Measurements from ENCODE around the gene GPHA2.

Gene GPHA2

DNA sequence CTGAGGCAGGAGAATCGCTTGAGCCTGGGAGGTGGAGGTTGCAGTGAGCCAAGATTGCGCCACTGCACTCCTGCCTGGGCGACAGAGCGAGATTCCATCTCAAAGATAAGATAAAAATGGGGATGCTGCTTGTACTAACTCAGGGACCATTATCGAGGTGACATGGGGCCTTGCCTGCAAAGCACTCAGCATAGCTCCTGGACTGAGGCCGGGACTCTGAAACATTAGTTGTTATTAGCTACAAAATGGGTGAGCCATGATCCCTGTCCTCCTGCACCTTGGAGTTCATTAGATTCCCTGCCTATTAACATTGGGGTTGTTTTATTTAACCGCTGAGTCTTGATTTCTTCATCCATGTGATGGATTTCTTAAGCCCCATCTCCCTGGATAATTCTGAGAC, 6.1 kb downstream of the GPHA2 start:
- DNase-seq, result no peak

DNA sequence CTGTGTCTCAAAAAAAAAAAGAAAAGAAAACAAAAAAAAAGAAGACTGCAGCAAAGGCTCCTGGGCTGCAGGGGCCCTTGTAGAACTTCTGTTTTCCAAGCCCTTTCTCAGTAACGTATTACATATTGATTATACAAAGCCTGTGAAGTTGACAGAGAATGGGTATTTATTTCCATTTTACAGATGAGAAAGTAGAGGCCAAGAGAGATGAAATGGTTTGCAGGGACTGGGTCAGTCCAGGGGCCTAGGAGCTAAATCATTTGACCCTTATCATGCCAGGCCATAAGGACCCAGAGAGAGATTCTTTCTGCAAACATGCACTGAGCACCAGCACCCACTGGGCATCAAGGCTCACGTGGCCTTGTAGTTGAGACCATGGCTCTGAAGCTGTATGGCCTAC, 6.7 kb downstream of the GPHA2 start:
- no peak for DNase-seq

DNA sequence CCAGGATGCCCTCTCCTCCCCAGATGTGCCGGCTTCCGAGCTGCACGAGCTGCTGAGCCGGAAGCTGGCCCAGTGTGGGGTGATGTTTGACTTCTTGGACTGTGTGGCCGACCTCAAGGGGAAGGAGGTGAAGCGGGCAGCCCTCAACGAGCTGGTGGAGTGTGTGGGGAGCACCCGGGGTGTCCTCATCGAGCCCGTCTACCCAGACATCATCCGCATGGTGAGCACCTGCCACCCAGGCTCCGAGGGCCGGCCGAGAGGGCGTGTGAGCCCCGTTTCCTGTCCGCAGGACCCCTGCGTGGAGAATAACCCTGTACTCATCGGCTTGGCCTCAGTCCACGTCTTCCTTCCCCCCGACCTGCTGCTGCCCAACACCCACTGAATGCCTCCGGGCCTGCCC, 9.0 kb downstream of the GPHA2 start:
- DNase-seq, result no peak

DNA sequence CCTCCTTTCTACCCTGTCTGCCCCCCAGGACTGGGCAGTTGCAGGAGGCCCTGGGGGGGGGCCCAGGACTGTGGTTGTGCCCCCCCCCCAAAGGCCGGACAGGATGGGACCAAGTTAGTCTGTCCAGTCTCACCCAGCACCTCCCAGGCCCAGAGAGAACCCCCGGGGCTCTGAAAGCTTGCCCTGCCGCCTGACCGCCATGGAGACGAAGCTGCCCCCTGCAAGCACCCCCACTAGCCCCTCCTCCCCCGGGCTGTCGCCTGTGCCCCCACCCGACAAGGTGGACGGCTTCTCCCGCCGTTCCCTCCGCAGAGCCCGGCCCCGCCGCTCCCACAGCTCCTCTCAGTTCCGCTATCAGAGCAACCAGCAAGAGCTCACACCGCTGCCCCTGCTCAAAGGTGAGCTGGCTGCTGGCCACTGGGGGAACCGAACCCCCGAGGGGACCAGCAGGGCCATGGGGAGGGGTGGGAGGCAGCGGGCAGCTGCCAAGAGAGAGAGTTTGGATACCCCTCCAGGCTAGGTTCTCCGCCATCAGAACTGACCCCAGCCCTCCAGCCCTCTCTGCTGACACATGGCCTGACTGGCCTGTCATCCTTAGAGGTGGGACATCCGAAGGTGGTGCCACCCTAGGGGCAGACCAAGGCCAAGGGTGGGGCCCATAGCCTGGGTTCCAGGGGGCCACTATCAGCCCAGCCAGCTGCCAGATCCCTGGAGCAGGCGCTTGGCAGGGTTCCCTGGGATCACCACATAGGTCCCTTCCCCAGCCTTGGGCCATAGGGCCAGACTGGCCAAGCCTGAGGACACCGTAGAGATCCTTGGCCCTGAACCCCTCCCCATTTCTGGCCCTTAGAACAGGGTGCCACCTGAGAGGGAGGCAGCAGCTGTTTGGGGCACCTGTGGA, 9.9 kb downstream of the GPHA2 start:
- no peak for DNase-seq

DNA sequence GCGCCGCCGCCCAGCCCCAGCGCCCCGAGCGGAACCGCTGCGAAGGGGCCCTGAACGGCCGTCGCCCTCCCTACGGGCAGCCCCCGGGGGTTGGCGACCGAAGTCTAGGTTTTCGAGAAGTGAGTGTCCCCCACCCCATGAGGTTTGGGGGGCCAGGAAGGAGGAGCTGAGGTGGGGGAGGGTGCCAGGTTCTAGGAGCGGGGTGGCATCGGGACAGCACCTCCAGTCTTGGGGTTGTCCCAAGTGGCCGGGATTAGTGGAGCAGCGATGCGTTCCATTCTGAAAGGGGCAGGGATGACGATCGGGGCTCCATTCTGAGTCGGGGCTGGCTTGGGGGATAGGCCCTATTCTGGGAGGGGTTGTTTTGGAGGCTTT, 10.8 kb downstream of the GPHA2 start:
- DNase-seq, result peak; percentile 11

DNA sequence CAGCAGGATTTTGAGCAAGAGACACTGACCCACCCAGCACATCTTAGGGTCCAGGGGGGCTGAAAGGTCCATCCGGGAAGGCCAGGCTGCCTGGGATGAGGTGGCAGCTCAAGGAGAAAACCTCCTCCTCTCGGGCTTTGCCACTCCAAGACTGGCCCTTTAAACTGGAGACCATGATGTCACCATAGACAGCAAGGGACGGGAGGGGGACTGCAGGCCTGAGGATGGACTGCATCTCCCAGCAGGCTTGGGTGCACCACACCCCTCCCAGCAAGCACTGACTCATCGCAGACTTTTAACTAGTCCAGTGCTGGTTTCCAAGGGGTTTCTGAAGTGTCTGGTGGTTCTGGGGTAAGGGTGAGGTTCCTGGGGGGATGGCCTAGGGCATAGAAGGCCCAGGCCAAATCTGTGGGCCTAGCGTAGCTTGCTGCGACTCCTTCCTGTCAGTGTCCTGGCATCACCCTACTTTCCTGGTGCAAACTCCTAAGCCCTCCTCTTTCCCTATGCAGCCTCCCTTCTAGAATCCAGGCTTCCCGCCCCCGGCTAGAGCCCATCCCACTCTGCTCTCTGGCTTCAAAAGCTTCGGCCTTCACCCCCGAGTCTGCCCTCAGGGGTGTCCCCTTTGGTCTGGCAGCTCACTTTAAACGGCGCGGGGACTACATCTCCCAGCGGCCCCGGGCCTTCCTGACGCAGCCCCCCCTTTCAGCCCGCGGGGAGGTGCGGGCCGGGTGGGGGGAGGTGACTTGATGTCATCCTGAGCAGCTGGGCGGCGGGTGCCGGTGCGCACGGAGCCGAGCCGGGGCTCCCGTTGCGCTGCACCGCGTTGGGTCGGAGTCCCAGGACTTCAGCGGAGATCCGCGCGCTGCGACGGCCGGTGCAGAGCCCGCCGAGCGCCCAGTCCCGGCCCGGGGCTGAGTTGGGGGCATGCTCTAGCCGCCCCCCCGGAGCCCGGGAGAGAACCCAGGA, 11.5 kb downstream of the GPHA2 start, which contains the start of gene PPP2R5B:
Gene PPP2R5B, plus strand, starts transcription at position 746 of the 966 bp plus-strand sequence. CDS start 1,046 bp downstream, outside the sequence.
- peak; percentile 90 for DNase-seq

DNA sequence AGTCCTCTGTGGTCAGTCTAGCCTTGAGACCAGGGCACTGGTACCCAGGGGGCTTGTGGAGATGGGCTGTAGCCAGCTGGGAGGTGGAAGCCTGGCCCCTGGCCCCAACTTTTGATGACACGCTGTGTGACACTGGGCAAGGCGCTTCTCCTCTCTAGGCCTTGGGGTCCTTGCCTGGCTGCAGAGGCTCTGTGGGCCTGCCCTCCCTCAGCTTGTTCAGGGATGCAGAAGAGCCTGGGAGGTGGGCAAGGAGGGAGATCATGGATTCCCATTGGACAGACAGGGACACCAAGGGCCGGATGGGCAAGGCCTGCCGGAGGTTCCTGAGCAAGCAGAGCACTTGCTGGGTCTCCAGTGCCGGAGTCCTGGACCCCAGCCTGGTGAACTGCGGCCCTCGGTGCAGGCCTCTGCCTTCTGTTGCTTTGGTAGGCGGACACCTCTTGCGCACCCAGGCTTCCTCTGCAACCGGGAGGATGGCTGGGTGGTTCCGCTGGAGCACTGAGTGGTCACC, 12.5 kb downstream of the GPHA2 start:
- DNase-seq, result no peak

DNA sequence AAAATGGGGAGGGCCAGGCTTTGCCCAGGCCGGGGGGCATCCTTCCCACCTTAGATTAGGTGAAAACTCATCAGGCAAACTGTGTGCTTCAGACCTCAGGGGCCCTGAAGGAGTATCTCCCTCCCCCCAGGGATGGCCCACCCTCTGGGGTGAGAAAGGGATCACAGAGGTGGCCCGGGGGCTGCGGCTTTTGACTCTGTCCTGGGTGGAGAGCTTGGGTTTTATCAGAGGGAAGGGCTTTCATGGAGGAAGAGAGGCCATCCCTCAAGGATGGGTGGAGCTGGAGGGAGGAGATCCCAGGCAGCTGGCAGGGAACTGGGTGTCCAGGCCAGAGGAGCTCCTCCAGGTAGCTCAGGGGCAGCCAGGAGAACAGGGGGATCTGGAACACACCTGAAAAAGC, 14.3 kb downstream of the GPHA2 start:
- DNase-seq, result no peak

DNA sequence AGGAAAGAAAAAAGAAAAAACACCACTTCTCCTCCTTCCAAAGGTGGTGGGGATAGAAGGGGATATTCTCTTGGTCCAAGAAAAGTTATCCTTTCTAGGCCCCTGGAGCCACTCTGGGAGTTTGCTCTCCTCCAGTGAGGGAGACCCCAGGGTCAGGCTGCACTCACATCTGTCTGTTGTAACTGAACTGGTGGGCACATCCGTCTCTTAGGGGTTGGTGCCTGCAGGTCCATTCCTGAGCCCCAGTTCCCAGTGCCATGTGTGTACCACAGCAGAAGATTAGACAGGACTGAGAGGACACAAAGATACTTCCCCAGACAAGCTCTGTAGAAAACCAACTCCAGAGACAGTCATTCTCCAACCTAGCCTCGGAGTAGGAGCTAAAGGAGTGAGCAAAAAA, 15.6 kb downstream of the GPHA2 start:
- no peak for DNase-seq

DNA sequence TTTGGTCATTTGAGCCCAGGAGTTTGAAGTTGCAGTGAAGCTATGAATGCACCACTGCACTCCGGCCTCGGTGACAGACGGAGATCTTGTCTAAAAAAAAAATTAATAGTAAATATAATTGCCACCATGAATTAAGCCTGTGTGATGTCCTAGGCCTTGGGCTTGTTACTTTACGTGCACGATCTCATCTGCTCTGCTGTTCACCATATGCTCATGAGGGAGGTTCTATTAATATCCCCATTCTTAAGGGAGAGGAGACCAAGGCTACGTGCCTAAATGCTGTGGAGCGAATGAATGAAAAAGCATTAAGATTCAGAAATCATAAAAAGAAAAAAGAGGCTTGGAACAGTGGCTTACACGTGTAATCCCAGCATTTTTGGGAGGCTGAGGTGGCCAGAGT, 16.1 kb downstream of the GPHA2 start:
- DNase-seq, result no peak

DNA sequence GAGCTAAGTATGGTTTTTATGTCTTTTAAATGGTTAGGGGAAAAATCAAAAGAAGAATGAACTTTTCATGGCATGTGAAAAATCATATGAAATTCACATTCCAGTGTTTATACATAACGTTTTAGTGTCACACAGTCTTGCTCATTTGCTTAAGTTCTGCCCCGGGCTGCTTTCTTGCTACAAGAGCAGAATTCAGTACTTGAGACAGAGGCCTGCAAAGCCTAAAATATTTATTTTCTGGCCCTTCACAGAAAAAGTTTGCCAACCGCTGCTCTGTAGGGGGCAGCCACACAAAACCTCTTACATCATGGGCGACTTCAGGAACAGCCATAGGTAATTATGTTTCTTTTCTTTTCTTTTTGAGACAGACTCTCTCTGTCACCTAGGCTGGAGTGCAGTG, 17.7 kb downstream of the GPHA2 start:
- peak; percentile 17 for DNase-seq

DNA sequence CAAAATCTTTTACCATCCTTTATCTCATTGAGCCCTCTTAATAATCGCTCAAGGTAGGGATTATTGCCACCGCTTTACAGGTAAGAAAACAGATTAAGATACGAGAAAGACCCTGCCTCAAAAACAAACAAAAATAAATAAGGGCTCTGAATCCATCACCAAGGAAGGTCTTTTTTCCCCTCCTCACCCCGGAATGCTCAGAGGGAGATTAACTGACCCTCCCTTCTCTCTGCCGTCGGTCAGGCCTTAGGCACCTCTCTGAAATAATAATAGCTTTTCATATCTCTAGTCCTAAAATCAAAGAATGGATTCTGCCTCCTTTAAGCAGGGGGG, 18.1 kb downstream of the GPHA2 start:
- DNase-seq, result no peak

DNA sequence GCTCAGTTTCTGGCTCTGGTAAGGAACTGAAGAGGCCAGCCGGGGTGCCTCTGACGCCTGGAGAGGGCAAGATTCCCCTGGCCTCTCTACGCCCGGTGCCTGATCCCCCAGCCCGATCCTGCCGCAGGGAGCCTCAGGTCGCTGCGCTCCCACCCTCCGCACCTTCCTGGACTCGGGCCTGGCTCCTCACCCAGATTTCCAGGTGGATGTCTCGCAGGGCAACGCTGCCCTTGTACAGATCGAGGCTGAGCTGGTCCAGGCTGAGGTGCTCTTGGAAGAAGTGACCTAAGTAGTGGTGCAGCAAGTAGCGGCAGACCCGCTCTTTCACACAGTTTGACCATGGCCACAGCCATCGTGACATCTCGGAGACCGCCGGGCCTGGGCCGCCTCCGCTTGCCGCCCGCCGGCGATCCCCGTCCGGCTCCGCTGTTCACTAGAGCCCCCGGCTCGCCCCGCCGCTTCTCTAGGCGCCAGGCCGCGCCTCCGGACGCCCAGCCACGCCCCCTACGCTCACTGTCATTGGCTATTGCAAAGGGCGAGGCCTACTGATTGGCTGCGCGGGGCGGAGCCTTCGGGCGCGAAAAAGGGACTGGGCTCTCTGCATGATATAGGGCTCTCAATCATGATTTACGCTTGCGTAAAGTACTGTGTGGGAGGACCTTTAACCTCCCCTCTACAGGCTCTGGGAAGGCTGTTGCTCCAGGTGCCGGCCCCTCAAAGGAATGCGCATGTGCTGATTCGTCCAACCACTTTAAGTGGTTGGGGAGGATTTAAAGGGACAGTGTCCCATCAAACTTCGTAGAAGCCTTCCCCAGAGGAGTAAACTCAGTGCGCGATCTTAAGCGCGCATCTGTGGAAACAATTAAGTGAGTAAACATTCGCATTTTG, 18.7 kb downstream of the GPHA2 start, which contains the start of gene ATG2A:
Gene ATG2A, minus strand, starts transcription at position 435 of the 888 bp plus-strand sequence. Its CDS starts 74 bp downstream, at position 361.
- DNase-seq, result peak; percentile 99

DNA sequence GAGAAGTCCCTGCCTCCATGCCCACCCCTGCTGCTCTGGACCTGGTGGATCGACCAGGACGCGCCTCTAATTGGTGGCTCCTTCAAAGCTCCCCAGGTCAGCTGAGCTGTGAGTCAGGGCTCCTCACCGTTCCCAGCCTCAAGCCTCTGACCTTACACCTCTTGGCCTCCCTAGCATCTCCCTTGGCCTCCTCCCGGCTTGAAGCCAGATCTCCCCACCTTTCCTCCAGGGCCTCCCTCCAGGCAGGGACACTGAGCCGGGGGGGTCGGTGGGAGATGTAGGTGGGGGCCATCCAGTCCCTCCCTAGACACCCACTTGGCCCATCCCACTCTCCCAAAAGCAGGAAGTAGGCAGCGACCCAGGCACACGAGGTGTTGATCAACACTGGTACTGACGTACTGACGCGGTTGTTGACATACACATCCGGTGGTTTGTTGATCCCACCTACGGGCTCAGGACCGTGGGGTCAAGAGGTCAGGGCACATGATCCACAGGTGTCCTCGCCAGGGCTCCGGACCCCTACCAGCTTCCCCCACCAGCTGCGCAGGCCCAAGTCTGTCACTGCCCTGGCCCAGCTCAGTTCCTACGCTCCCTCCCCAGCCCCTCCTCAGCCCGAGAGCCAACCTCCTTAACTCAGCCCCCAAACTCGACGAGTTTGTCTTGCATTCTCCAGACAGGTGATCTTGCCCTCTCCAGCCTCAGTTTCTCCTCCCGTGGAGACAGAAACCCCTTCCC, 19.5 kb downstream of the GPHA2 start:
- peak; percentile 56 for DNase-seq

DNA sequence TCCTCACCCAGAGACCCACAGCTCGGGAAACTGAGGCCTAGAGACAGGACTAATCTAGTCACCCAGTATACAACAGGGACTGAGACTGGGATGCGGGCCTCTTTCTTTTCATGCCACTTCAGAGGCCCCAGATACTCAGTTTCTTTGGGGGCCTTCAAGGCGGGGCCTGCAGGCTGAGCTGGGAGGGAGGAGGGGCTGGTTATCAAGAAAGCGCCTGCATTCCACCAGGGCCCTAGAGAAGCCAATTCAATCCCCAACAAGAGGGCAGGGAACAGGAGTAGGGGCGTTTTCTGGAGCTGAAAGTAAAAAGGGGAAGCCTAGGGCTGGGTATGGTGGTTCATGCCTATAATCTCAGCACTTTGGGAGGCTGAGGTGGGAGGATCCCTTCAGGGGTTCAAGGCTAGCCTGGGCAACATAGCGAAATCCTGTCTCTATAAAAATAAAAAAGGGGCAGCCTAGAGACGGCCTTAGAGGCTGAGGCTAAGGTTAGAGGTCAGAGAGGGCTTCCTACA, 20.3 kb downstream of the GPHA2 start:
- no peak for DNase-seq

DNA sequence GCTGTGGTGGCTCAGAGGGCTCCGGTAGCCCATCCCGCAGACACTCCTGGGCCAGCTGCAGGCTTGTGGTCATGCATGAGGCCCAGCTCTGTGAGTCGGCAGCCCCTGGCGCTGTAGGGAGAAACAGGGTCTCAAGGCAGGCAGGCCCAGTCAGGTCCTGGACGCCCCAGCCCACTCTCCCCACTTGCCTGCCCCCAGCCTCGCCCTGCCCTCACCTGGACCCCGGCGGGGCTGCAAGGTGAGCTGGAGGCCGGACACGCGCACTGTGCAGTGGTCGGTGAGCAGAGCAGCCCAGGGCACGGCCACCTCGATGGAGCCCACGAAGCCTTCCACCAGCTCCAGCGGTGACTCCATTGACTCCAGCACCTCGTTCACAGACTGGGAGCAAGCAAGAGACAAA, 21.6 kb downstream of the GPHA2 start:
- no peak for DNase-seq

DNA sequence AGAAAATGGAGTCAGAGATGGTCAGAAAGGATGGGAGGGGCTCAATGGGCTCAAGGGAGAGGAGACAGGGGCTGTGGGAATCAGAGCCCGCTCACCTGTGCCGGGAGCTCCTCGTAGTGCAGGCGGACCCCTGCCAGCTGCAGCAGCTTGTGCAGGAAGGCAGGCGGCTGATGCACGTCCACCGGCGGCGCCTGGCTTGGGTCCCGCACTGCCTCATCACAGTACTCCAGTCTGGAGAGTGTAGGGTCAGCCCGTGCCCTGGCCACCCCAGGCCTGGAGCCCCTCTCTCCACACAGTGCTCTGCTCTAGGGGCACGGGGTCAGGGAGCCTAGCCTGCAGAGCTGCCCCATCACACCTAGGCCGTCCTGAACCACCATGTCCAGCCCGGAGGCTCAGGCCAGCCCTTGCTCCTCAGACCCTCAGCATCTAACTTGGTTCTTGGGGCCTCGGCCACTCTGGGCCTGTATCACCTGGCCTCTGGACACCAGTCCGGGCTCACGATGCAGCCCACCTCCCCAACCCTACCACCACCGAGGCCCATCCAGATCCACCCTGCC, 22.4 kb downstream of the GPHA2 start:
- DNase-seq, result no peak

DNA sequence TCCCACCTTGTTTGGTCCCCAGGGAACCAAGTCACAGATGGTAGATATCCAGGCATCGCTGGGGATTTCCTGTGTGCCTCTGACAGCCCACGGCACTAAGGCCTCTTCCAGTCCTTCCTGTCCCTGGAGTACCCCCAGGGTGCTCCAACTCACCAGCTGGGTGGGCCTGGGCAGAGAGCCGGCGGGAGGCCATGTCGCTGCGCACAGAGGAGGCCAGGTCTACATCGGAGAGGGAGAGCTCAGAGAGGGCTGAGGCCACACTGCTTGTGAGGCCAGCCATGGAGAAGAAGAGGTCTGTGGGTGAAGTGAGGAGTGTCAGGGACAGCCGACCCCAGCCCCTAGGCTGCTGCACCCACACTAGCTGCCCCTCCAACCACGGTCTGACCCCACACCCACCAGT, 24.0 kb downstream of the GPHA2 start:
- DNase-seq, result no peak

DNA sequence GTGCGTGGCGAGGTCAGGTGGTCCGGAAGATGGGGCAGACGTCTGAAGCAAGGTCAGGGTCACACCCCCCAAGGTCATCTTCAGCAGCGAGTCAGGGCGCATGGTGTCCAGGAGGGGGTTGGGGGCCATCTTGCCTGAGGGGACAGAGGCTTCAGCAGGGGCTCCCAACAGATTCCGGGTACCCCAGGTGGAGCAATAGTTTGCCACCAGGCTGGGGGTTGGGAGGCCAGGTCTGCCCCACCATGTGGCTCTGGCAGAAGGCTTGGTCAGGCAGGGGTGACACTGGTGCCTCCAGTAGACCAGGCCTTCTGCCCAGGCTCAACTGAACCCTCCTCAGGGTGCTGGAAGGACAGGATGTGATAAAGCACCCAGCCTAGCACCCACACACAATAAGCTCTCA, 24.6 kb downstream of the GPHA2 start:
- DNase-seq, result no peak

DNA sequence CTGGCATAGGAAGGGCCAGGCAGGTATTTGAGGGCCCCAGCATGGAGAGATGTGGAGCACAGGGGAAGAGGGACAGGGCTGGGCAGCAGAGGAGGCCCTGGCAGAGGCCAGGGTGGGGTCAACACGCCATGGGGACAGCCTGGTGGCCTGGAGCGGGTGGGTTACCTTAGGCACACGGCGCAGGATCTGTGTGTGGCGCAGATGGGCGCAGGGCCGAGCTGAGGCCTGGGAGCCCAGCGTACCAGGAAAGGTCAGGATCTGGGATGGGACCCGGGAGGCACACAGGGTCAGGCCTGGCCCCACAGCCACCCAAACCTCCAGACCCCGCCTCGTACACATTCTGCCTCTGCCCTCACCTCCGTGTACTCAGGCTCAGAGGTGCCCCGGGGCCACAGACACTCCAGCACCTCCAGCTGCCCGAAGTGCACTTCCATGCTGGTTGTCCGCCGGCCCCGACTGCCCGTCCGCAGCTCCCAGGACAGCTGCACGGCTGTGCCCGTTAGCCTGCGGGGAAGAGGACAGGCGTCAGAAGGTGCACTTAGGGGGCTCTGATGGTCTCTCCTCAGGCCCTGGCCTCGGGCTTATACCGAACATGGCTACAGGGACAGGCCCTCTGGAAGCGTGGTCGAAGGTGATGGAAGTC, 25.1 kb downstream of the GPHA2 start:
- no peak for DNase-seq

All from activated CD4-positive, alpha-beta T cell treated with anti-CD3 and anti-CD28 coated beads, Interleukin-2, Interleukin-6, amounts not matched to agents 100 ng/mL and 50 ng/mL, durations not matched to agents 16 hours and 8 hours (primary cell).